HEK293 (cell line): Measurements from ENCODE around the gene METTL26.
A peak's percentile ranks its signal among the peaks of the same experiment; 100 is the strongest.

Source experiments
- BCL11A ChIP-seq: fragments of 450-650 bp; formaldehyde crosslinking; IDR thresholded peaks from 2 replicates; pipeline ENCODE4 v1.5.1; 2016; ENCODE audit warnings: low read depth, missing biosample characterization, missing genetic modification characterization
- GLIS2 ChIP-seq: fragments of 450-650 bp; formaldehyde crosslinking; IDR thresholded peaks from 2 replicates; pipeline ENCODE4 v1.5.1; 2016; ENCODE audit warnings: missing biosample characterization, missing genetic modification characterization
- HOXC10 ChIP-seq: sonication (generic); formaldehyde crosslinking; IDR thresholded peaks from 2 replicates; pipeline ENCODE4 v1.8.1; 2023; ENCODE audit warnings: mild to moderate bottlenecking, missing genetic modification reagents
- KLF1 ChIP-seq: fragments of 450-650 bp; formaldehyde crosslinking; IDR thresholded peaks from 2 replicates; pipeline ENCODE4 v1.5.1; 2016; ENCODE audit warnings: missing biosample characterization, missing genetic modification characterization
- REPIN1 ChIP-seq: fragments of 450-650 bp; formaldehyde crosslinking; IDR thresholded peaks from 2 replicates; pipeline ENCODE4 v1.5.1; 2017; ENCODE audit warnings: missing biosample characterization, missing genetic modification characterization, low read depth
- ZNF157 ChIP-seq: fragments of 450-650 bp; formaldehyde crosslinking; IDR thresholded peaks from 2 replicates; pipeline ENCODE4 v1.5.1; 2016; ENCODE audit warnings: missing biosample characterization, missing genetic modification characterization
- ZNF335 ChIP-seq: fragments of 450-650 bp; formaldehyde crosslinking; conservative IDR thresholded peaks from 2 replicates; pipeline ENCODE4 v1.5.1; 2016; ENCODE audit warnings: missing biosample characterization, missing genetic modification characterization
- ZNF366 ChIP-seq: fragments of 450-650 bp; formaldehyde crosslinking; conservative IDR thresholded peaks from 2 replicates; pipeline ENCODE4 v1.5.1; 2016; ENCODE audit warnings: missing biosample characterization, missing genetic modification characterization
- ZNF37A ChIP-seq: fragments of 450-650 bp; IDR thresholded peaks from 2 replicates; pipeline ENCODE4 v1.5.1; 2018; ENCODE audit warnings: missing biosample characterization, missing genetic modification characterization
- ZNF433 ChIP-seq: fragments of 450-650 bp; formaldehyde crosslinking; IDR thresholded peaks from 2 replicates; pipeline ENCODE4 v1.5.1; 2016; ENCODE audit warnings: missing biosample characterization, missing genetic modification characterization, low read depth
- ZNF560 ChIP-seq: fragments of 450-650 bp; formaldehyde crosslinking; IDR thresholded peaks from 2 replicates; pipeline ENCODE4 v1.5.1; 2017; ENCODE audit warnings: missing biosample characterization, missing genetic modification characterization, borderline replicate concordance
- ZNF677 ChIP-seq: fragments of 450-650 bp; IDR thresholded peaks from 2 replicates; pipeline ENCODE4 v1.5.0; 2018; ENCODE audit warnings: missing biosample characterization, mild to moderate bottlenecking, missing genetic modification characterization, moderate library complexity
- ZNF768 ChIP-seq: fragments of 450-650 bp; formaldehyde crosslinking; IDR thresholded peaks from 2 replicates; pipeline ENCODE4 v1.5.1; 2018; ENCODE audit warnings: missing biosample characterization, mild to moderate bottlenecking, missing genetic modification characterization
- ZNF777 ChIP-seq: fragments of 450-650 bp; formaldehyde crosslinking; IDR thresholded peaks from 2 replicates; pipeline ENCODE4 v1.5.1; 2017; ENCODE audit warnings: missing biosample characterization, missing genetic modification characterization, borderline replicate concordance
- ZNF791 ChIP-seq: fragments of 450-650 bp; formaldehyde crosslinking; IDR thresholded peaks from 2 replicates; pipeline ENCODE4 v1.5.1; 2016; ENCODE audit warnings: missing biosample characterization, missing genetic modification characterization
- TF ChIP-seq, protein P1 (sequence below): fragments of 450-650 bp; formaldehyde crosslinking; IDR thresholded peaks from 2 replicates; pipeline ENCODE4; 2016; ENCODE audit warnings: missing biosample characterization, missing genetic modification characterization
- TF ChIP-seq, protein P2 (sequence below): fragments of 450-650 bp; formaldehyde crosslinking; IDR thresholded peaks from 2 replicates; pipeline ENCODE4 v1.5.1; 2016; ENCODE audit warnings: missing biosample characterization, missing genetic modification characterization
- TF ChIP-seq, protein P3 (sequence below): fragments of 450-650 bp; formaldehyde crosslinking; IDR thresholded peaks from 2 replicates; pipeline ENCODE4 v1.5.1; 2017; ENCODE audit warnings: missing biosample characterization, missing genetic modification characterization
- TF ChIP-seq, protein P4 (sequence below): fragments of 450-650 bp; formaldehyde crosslinking; IDR thresholded peaks from 2 replicates; pipeline ENCODE4 v1.5.1; 2016; ENCODE audit warnings: missing biosample characterization, missing genetic modification characterization
- TF ChIP-seq, protein P5 (sequence below): fragments of 450-650 bp; formaldehyde crosslinking; IDR thresholded peaks from 2 replicates; pipeline ENCODE4 v1.5.1; 2016; ENCODE audit warnings: missing biosample characterization, missing genetic modification characterization
- TF ChIP-seq, protein P6 (sequence below): fragments of 450-650 bp; formaldehyde crosslinking; IDR thresholded peaks from 2 replicates; pipeline ENCODE4 v1.5.1; 2016; ENCODE audit warnings: missing biosample characterization, missing genetic modification characterization
- TF ChIP-seq, protein P7 (sequence below): fragments of 450-650 bp; formaldehyde crosslinking; IDR thresholded peaks from 2 replicates; pipeline ENCODE4 v1.5.1; 2016; ENCODE audit warnings: missing biosample characterization, missing genetic modification characterization, borderline replicate concordance
- TF ChIP-seq, protein P8 (sequence below): fragments of 450-650 bp; formaldehyde crosslinking; IDR thresholded peaks from 2 replicates; pipeline ENCODE4 v1.5.1; 2016; ENCODE audit warnings: missing biosample characterization, missing genetic modification characterization

Gene METTL26

DNA sequence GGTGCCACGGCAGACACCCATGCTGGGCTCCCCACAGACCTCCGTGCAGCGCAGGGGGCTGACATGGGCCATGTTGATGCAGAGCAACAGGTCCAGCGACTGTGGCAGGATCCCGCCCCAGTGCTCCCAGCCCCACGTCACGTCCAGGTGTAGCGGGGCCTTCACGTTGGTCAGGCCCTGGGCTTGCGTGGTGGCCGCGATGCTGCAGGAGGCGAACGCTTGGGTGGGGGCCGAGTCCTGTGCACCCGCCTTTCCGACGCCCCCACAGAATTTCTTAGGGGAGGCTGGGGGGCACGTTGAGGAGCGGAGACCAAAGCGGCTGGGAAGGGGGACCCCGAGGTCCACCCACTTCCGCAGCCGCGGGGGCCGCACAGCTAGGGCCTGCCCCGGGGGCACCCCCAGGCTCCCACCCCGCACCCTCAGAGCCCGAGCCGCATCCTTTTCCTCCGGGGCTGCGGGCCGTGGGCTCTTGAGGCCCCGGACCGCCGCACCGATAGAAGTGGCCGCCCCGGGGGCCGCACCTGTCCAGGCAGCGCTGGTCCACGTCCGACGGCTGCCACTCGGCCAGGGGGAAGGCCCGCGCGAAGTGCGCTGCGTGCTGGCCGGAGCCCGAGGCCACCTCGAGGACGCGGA lies 416 bp downstream of the METTL26 start (continued):
- TF ChIP-seq, protein P1, sequence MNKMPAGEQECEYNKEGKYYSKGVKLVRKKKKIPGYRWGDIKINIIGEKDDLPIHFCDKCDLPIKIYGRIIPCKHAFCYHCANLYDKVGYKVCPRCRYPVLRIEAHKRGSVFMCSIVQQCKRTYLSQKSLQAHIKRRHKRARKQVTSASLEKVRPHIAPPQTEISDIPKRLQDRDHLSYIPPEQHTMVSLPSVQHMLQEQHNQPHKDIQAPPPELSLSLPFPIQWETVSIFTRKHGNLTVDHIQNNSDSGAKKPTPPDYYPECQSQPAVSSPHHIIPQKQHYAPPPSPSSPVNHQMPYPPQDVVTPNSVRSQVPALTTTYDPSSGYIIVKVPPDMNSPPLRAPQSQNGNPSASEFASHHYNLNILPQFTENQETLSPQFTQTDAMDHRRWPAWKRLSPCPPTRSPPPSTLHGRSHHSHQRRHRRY (tag by site-specific recombination), result no peak
- no peak for TF ChIP-seq ZNF677 (tag by site-specific recombination)
- TF ChIP-seq, protein P2, sequence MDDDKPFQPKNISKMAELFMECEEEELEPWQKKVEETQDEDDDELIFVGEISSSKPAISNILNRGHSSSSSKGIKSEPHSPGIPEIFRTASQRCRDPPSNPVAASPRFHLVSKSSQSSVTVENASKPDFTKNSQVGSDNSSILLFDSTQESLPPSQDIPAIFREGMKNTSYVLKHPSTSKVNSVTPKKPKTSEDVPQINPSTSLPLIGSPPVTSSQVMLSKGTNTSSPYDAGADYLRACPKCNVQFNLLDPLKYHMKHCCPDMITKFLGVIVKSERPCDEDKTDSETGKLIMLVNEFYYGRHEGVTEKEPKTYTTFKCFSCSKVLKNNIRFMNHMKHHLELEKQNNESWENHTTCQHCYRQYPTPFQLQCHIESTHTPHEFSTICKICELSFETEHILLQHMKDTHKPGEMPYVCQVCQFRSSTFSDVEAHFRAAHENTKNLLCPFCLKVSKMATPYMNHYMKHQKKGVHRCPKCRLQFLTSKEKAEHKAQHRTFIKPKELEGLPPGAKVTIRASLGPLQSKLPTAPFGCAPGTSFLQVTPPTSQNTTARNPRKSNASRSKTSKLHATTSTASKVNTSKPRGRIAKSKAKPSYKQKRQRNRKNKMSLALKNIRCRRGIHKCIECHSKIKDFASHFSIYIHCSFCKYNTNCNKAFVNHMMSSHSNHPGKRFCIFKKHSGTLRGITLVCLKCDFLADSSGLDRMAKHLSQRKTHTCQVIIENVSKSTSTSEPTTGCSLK (tag by site-specific recombination), result no peak
- TF ChIP-seq ZNF366 (tag by site-specific recombination), result no peak
- TF ChIP-seq ZNF335 (tag by site-specific recombination), result no peak
- TF ChIP-seq, protein P3, sequence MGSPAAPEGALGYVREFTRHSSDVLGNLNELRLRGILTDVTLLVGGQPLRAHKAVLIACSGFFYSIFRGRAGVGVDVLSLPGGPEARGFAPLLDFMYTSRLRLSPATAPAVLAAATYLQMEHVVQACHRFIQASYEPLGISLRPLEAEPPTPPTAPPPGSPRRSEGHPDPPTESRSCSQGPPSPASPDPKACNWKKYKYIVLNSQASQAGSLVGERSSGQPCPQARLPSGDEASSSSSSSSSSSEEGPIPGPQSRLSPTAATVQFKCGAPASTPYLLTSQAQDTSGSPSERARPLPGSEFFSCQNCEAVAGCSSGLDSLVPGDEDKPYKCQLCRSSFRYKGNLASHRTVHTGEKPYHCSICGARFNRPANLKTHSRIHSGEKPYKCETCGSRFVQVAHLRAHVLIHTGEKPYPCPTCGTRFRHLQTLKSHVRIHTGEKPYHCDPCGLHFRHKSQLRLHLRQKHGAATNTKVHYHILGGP (tag by site-specific recombination), result no peak
- TF ChIP-seq, protein P4, sequence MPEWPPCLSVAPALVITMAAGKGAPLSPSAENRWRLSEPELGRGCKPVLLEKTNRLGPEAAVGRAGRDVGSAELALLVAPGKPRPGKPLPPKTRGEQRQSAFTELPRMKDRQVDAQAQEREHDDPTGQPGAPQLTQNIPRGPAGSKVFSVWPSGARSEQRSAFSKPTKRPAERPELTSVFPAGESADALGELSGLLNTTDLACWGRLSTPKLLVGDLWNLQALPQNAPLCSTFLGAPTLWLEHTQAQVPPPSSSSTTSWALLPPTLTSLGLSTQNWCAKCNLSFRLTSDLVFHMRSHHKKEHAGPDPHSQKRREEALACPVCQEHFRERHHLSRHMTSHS (tag by site-specific recombination), result no peak
- no peak for TF ChIP-seq ZNF777 (tag by site-specific recombination)
- no peak for TF ChIP-seq ZNF560
- peak; percentile 9; the same call in 1 of the 2 replicates for TF ChIP-seq KLF1 (tag by site-specific recombination)
- TF ChIP-seq, protein P5, sequence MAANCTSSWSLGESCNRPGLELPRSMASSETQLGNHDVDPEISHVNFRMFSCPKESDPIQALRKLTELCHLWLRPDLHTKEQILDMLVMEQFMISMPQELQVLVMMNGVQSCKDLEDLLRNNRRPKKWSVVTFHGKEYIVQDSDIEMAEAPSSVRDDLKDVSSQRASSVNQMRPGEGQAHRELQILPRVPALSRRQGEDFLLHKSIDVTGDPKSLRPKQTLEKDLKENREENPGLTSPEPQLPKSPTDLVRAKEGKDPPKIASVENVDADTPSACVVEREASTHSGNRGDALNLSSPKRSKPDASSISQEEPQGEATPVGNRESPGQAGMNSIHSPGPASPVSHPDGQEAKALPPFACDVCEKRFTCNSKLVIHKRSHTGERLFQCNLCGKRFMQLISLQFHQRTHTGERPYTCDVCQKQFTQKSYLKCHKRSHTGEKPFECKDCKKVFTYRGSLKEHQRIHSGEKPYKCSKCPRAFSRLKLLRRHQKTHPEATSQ (tag by site-specific recombination), result peak; percentile 84; the same call in 1 of the 2 replicates
- no peak for TF ChIP-seq ZNF433 (tag by site-specific recombination)
- TF ChIP-seq, protein P6, sequence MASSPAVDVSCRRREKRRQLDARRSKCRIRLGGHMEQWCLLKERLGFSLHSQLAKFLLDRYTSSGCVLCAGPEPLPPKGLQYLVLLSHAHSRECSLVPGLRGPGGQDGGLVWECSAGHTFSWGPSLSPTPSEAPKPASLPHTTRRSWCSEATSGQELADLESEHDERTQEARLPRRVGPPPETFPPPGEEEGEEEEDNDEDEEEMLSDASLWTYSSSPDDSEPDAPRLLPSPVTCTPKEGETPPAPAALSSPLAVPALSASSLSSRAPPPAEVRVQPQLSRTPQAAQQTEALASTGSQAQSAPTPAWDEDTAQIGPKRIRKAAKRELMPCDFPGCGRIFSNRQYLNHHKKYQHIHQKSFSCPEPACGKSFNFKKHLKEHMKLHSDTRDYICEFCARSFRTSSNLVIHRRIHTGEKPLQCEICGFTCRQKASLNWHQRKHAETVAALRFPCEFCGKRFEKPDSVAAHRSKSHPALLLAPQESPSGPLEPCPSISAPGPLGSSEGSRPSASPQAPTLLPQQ (tag by site-specific recombination), result 0 out of 2 replicates have a peak, but pooled peaks have one; percentile 18
- TF ChIP-seq ZNF768 (tag by site-specific recombination), result 0 out of 2 replicates have a peak, but pooled peaks have one; percentile 33
- TF ChIP-seq BCL11A, result no peak
- TF ChIP-seq, protein P7, sequence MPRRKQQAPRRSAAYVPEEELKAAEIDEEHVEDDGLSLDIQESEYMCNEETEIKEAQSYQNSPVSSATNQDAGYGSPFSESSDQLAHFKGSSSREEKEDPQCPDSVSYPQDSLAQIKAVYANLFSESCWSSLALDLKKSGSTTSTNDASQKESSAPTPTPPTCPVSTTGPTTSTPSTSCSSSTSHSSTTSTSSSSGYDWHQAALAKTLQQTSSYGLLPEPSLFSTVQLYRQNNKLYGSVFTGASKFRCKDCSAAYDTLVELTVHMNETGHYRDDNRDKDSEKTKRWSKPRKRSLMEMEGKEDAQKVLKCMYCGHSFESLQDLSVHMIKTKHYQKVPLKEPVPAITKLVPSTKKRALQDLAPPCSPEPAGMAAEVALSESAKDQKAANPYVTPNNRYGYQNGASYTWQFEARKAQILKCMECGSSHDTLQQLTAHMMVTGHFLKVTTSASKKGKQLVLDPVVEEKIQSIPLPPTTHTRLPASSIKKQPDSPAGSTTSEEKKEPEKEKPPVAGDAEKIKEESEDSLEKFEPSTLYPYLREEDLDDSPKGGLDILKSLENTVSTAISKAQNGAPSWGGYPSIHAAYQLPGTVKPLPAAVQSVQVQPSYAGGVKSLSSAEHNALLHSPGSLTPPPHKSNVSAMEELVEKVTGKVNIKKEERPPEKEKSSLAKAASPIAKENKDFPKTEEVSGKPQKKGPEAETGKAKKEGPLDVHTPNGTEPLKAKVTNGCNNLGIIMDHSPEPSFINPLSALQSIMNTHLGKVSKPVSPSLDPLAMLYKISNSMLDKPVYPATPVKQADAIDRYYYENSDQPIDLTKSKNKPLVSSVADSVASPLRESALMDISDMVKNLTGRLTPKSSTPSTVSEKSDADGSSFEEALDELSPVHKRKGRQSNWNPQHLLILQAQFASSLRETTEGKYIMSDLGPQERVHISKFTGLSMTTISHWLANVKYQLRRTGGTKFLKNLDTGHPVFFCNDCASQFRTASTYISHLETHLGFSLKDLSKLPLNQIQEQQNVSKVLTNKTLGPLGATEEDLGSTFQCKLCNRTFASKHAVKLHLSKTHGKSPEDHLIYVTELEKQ (tag by site-specific recombination), result no peak
- no peak for TF ChIP-seq REPIN1 (tag by site-specific recombination)
- TF ChIP-seq, protein P8, sequence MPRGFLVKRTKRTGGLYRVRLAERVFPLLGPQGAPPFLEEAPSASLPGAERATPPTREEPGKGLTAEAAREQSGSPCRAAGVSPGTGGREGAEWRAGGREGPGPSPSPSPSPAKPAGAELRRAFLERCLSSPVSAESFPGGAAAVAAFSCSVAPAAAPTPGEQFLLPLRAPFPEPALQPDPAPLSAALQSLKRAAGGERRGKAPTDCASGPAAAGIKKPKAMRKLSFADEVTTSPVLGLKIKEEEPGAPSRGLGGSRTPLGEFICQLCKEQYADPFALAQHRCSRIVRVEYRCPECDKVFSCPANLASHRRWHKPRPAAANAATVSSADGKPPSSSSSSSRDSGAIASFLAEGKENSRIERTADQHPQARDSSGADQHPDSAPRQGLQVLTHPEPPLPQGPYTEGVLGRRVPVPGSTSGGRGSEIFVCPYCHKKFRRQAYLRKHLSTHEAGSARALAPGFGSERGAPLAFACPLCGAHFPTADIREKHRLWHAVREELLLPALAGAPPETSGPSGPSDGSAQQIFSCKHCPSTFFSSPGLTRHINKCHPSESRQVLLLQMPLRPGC (tag by site-specific recombination), result 0 out of 2 replicates have a peak, but pooled peaks have one; percentile 29
- no peak for TF ChIP-seq ZNF157 (tag by site-specific recombination)
- no peak for TF ChIP-seq ZNF37A (tag by site-specific recombination)
- TF ChIP-seq ZNF791 (tag by site-specific recombination), result no peak
- TF ChIP-seq GLIS2, result peak; percentile 77
- no peak for TF ChIP-seq HOXC10 (CRISPR knock-in tag)
